ENCODE measurements around the gene ASTN1.

The ASTN1 gene

DNA sequence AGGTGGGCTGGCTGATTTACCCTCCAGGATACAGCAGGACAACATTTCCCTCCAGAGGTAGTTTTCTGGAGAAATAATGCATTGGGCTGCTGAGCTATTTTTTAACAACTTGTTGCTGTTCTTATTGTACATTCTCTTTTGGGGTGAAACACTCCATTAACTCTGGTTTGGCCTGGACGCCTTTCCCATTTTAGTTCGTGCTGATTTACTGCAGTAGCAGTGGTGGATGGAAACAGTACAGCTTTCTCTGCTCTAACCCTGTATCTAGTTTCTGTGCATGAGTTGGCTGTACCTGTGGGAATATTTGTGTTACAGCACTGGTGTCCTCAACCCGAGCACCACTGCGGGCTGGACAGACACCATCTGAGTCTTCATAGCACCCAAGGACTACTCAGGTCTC lies 325.3 kb downstream of the ASTN1 start:
- DNase-seq (ENCODE audit: low read depth in 3 of 3): no peak

DNA sequence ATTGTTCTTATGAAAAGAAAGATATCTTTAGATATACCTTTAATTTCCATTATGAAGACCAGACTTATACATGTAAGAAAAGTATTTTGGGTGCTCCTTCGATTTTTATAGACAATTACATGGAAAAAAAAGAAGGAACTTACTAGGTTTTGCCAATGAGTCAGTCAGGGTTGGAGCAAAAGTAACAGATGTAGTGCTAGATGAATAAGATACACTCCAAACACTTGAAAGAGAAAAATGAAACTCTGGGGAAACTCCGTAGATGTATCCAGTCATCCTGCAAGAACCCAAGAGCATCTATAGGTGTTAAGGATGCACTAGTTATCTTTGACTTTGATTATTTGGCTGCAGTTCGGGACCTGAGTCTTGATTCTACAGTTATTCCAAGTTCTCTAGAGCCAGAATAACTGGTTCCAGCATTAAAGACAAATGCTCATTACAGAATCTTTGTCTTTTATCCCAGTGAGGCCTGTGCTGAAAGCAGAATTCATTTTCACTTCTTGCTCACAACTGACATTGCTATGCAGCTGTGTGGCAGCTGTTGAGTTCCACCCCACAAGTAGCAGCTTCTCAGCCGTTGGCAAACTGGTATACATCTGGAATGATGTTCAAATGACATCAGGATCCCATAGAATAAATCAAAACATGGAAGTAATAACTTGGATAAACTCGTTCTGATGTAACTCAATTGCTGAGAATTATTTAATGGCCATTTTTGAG lies 326.1 kb downstream of the ASTN1 start:
- no peak for DNase-seq (ENCODE audit: low read depth in 3 of 3)

DNA sequence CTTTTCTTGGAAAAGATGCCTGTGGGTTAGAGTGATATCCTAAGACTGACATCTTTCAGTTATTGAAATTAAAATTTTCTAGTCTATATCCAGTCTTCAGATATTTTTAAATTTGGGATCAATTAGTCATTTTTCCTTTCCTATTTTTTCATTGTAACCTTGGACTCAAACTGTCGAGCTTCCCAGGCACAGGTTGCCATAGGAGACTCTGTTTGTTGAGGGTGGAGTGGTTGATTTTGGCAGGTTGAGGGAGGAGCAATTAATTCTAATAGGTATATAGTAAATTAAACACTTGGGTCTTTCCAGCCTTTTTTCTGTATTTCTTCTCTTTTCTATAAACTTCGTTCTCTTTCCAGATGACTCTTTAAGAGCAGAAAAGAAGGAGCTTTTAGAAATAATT lies 326.8 kb downstream of the ASTN1 start:
- DNase-seq (ENCODE audit: low read depth in 3 of 3): no peak

DNA sequence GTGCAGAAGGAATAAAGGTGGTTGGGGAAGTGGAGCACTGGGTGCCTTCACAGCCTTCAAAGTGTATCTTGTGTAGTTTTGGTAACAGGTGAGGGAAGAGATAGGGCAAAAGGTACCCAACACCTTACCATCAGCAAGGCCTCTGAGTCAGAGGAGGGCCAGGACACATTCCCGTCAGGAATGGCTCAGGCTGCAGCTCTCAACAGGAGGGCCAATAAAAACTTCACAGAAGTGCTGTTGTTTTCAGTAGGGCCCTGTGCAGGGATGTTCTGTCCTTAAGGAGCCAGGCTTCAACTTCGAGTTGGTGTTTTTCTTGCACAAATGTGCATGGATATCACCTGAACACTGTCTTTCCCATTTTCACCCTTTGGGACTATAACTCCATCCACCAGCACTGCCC lies 333.4 kb downstream of the ASTN1 start:
- DNase-seq (ENCODE audit: low read depth in 3 of 3): no peak

DNA sequence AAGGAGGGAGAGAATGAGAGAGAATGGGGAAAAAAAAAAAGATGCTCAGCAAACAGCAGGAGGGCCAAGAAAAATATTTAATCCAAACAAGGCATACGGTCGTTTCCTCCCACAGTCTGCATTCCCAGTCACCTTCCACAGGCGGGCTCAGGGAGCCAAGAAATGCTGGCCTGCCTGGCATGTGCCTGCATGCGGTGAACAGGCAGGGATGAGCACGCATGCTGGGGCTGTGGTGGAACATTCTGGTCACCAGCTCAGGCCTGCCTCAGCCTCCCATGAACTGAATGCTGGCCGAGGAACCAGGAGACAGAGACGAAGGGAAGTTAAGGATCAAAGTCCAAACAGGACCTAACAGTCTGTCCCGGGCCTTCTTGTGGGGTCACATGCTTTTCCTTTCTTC lies 335.3 kb downstream of the ASTN1 start:
- DNase-seq (ENCODE audit: low read depth in 3 of 3): no peak

DNA sequence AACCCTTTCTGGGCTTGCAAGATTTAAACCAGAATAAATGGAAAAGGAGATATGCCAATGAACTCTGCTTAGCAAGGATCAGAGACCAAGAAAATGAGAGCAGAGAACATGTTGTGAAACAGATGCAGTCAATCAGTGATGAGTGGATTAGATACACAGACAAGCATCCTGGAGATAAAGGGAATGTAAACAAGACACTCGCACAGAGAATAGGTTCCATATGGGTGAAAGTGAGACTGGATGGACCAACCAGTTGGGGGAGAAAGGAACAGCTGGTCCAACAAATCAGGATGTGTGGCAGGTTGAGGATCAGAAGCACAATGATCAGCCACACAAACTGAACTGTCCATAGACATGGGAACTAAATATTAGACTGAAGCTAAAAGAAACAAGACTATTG lies 338.2 kb downstream of the ASTN1 start:
- no peak for DNase-seq (ENCODE audit: low read depth in 3 of 3)

DNA sequence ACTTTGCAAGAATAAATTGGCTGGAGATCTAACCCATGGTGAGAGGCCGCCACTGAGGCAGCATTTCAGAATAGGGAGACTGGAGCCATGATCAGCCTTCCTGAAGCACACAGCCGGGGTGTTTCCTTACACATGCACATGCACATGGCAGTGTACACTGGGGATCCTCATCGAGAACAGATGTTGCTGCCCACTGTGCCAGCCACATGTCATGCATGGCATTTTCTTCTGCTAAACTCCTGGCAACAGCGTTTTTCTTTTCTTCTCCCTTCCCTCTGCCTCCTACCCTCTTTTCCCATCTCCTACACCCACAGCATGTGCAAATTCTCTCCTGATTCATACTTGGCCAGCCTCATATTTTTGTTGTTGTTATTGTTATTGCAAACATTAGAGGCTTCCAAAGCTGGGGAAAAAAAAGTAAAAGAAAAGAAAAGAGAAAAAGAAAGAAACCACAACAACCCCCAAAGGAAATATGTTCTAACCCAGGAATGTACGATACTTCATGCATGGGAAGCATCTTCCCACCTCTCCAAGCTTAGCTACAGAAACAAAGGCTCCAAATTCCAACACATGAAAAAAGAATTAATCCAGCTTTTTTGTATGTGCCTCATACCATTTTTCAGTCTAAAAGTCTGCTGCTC lies 344.0 kb downstream of the ASTN1 start:
- DNase-seq (ENCODE audit: low read depth in 3 of 3): no peak

DNA sequence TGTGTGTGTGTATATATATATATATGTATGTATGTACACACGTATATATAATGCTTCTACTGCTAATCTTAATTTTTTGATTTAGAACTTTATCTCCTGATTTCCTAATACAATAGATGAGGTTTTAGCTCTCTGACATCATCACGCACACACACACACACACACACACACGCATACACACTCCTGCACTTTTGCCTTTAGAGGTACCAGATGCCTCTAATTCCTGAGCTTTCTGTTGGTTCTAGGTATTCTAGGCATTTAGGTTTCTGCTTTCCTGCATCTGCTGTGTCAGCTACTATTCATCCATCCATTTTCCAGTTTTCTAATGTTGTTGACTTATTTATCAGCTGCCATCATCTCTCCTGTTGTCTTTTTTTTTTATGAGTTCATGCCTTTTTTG lies 348.3 kb downstream of the ASTN1 start:
- no peak for DNase-seq (ENCODE audit: low read depth in 3 of 3)

DNA sequence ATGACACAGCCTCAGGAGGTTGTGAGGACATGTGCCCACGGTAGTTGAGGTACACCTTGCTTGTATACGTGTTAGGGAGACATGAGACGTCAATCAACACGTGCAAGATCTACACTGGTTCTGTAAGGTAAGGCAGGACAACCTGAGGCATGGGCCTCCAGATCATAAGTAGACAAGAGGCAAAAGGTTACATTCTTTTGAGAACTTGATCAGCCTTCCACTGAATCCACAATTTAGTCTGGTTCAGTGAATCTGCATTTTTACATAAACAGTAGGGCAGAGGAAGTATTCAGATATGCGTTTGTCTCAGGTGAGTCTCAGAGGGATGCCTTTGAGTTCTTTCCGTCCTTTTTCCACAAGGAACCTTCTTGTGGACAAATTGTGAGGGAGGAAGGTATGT lies 348.9 kb downstream of the ASTN1 start:
- DNase-seq (ENCODE audit: low read depth in 3 of 3): no peak

DNA sequence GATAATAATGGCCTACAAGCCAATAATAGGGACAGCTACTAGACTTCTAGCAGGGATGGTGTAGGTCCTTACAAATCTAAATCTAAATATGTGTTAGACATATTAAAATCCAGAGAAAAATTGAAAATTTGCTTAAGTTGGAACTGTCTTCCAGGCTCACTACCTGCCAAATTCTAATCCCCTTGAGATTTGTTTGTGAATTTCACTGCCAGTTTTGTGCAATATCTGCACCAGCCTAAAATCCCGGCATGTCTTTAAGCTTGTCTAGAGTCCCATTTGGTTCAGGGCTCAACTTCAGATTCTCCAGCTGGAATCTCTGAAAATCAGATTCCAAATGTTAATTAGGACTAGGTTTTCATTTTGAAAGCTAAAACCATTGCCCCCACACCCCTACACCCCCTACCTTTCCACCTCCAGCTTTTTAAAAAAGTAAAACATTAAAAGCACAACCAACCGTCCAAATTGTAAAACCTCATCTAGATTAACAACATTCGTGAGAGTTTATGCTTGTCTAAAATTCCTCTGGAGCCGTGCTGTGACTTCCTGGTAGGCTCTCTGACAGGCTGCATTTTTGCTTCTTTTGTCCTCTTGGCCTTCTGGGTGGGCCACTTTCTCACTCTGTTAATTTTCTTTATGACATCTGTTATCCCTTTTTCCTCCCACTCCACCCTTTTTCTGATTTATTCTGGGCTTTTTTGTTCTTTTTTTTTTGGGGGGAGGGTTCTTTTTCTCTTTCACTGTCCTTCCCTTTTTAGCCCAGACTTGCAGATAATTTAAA lies 352.8 kb downstream of the ASTN1 start:
- DNase-seq (ENCODE audit: low read depth in 3 of 3): no peak

DNA sequence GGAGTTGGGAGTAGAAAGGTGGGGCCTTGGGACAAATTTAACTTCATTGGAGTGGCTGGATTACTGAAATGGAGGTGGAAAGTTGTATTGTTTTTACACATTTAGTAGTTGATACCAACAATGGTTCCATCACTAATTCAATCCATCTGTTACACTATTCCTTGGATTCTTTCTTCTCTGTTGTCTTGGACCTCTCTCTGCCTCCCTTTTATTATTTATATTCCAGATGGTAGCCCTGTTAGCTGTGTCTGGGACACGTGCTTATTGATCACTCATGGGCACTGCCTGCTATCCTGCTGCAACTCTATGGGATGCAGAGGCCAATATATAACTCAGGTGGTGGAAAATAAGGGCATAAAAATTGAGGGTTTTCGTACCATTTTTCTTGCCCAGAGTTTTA lies 355.2 kb downstream of the ASTN1 start:
- no peak for DNase-seq (ENCODE audit: low read depth in 3 of 3)
